ENCODE measurements around the gene ITLN1. TPM values are rescaled to one million over a fixed set of nuclear protein-coding genes. Genes with fewer than 3 reads are reported as not detected.

The ITLN1 gene
- total and polyA plus RNA-seq, 2 donors (not counting 3 experiments of a cell fraction or from before 2014, with no cell fraction given): 0.12 TPM; not detected in 1

- Histone ChIP-seq H2AFZ (ENCODE audit: low read depth, low read length) (no peak overlapping the region), H3K27ac (ENCODE audit: insufficient read depth, low read depth, low read length) (no peak overlapping the region), H3K9me3 (replicated peaks; ENCODE audit: control insufficient read depth, insufficient read depth, low read length) (no peaks in the 10 kb centered on the region), H3K9ac (replicated peaks; ENCODE audit: extremely low read depth, insufficient read depth, low read length) (no peak overlapping the region), H3K79me2 (ENCODE audit: control insufficient read depth, insufficient read depth, low read length) (no peaks in the 10 kb centered on the region), H3K4me3 (replicated peaks in 1 of 3; ENCODE audit: insufficient read depth in 1 of 3, low read depth in 1 of 3, low read length in 3 of 3) (no peak overlapping the region), H3K36me3 (ENCODE audit: control insufficient read depth in 2 of 2, extremely low read depth in 1 of 2, insufficient read depth in 2 of 2, low read length in 2 of 2) (no peaks in the 10 kb centered on the region), H4K20me1 (replicated peaks; ENCODE audit: control insufficient read depth, extremely low read depth, insufficient read depth, low read length) (no peaks in the 10 kb centered on the region), H3K4me1 (ENCODE audit: control insufficient read depth, extremely low read depth, insufficient read depth, low read length) (no peaks in the 10 kb centered on the region), H3K4me2 (ENCODE audit: insufficient read depth, low read length) (no peak overlapping the region), H3K9me1 (replicated peaks; ENCODE audit: control insufficient read depth, extremely low read depth, insufficient read depth, low read length) (no peaks in the 10 kb centered on the region), H3K27me3 (ENCODE audit: control insufficient read depth in 2 of 2, insufficient read depth in 2 of 2, low read length in 2 of 2) (no peaks in the 10 kb centered on the region)
- FAIRE-seq (peak; percentile 24), DNase-seq (ENCODE audit: low read depth, low spot score) (peak; percentile 36)
- peak; percentile 41 to 47 for TF ChIP-seq CTCF (IDR thresholded peaks at IDR 0.05; ENCODE audit: extremely low read depth in 1 of 2, insufficient read depth in 1 of 2, low read depth in 1 of 2, low read length in 2 of 2)
- TF ChIP-seq FOS (IDR thresholded peaks at IDR 0.05; ENCODE audit: borderline replicate concordance, insufficient read depth, low read length): no peak
- BruUV-seq (replicated peaks): no TSS peak
- dilution Hi-C loops (cut with MboI; ENCODE audit: extremely low pct_ligation_motif_present, low sequenced_read_pairs) (no loop called here), intact Hi-C loops (cut with micrococcal nuclease) (loop anchor here (1.0 to 2.0 kb wide), 4 partner anchors 116 to 304 kb away; no protein-coding TSS in a partner anchor)
- POLR2A ChIA-PET: no interaction called here
- CTCF ChIA-PET: interaction anchor here (0.6 to 5.3 kb wide), 25 partner anchors 9 to 539 kb away, joined by 3 to 57 read pairs (median 3); partner anchors contain the start of genes DEDD, ITLN2, SLAMF7 and USF1
Measured at GRCh38 chr1:160834945-160835565, 49.9 kb downstream of the ITLN1 start.
